ENCODE data around the gene HMOX2.

Gene HMOX2

GRCh38 chr16:4465977-4466779 lies 10.0 kb upstream of the HMOX2 start:
- DNase-seq (ENCODE audit: low read depth) = peak; percentile 55

- DNase-seq (ENCODE audit: low read depth) = no peak
These were observed 8.3 kb upstream of the HMOX2 start for GRCh38 chr16:4467916-4468315.

- DNase-seq (ENCODE audit: low read depth) = no peak
These were observed 7.2 kb upstream of the HMOX2 start for GRCh38 chr16:4468972-4469371.

- no peak for DNase-seq (ENCODE audit: low read depth)
These were observed 4.3 kb upstream of the HMOX2 start for GRCh38 chr16:4471869-4472268.

GRCh38 chr16:4472880-4473279 lies 3.3 kb upstream of the HMOX2 start:
- DNase-seq (ENCODE audit: low read depth) = no peak

- peak; percentile 71 for DNase-seq (ENCODE audit: low read depth)
These were observed 1.8 kb upstream of the HMOX2 start, which contains the start of gene NMRAL1 for GRCh38 chr16:4474192-4474961. NMRAL1 (minus strand) TSS chr16:4474625; CDS start chr16:4474132, 493 bp downstream.

GRCh38 chr16:4477966-4478365 lies 1.8 kb downstream of the HMOX2 start:
- DNase-seq (ENCODE audit: low read depth) = no peak

- DNase-seq (ENCODE audit: low read depth) = no peak
These were observed 5.3 kb downstream of the HMOX2 start for GRCh38 chr16:4481526-4481925.

GRCh38 chr16:4481963-4482362 lies 5.8 kb downstream of the HMOX2 start:
- no peak for DNase-seq (ENCODE audit: low read depth)

GRCh38 chr16:4486126-4486893 lies 10.1 kb downstream of the HMOX2 start:
- no peak for DNase-seq (ENCODE audit: low read depth)

- DNase-seq (ENCODE audit: low read depth) = no peak
These were observed 11.8 kb downstream of the HMOX2 start for GRCh38 chr16:4487955-4488498.

- DNase-seq (ENCODE audit: low read depth) = no peak
These were observed 12.3 kb downstream of the HMOX2 start for GRCh38 chr16:4488499-4488967.

- DNase-seq (ENCODE audit: low read depth) = no peak
These were observed 12.8 kb downstream of the HMOX2 start for GRCh38 chr16:4489030-4489429.

GRCh38 chr16:4491898-4492297 lies 15.7 kb downstream of the HMOX2 start:
- DNase-seq (ENCODE audit: low read depth) = no peak

GRCh38 chr16:4494746-4495490 lies 18.7 kb downstream of the HMOX2 start:
- no peak for DNase-seq (ENCODE audit: low read depth)

- DNase-seq (ENCODE audit: low read depth) = no peak
These were observed 19.6 kb downstream of the HMOX2 start for GRCh38 chr16:4495766-4496165.

GRCh38 chr16:4496305-4496704 lies 20.1 kb downstream of the HMOX2 start:
- DNase-seq (ENCODE audit: low read depth) = no peak

GRCh38 chr16:4498546-4499195 lies 22.5 kb downstream of the HMOX2 start:
- no peak for DNase-seq (ENCODE audit: low read depth)

- DNase-seq (ENCODE audit: low read depth) = no peak
These were observed 23.0 kb downstream of the HMOX2 start for GRCh38 chr16:4499196-4499555.

- DNase-seq (ENCODE audit: low read depth) = no peak
These were observed 24.1 kb downstream of the HMOX2 start for GRCh38 chr16:4500272-4500671.

- no peak for DNase-seq (ENCODE audit: low read depth)
These were observed 24.9 kb downstream of the HMOX2 start for GRCh38 chr16:4501071-4501478.

Data from activated gamma-delta T cell treated with anti-CD3 and anti-CD28 coated beads, Interleukin-2, amount 50 U/mL, for 16 hours (primary cell).